ENCODE data around the gene RHOBTB1.

RHOBTB1 gene

DNA sequence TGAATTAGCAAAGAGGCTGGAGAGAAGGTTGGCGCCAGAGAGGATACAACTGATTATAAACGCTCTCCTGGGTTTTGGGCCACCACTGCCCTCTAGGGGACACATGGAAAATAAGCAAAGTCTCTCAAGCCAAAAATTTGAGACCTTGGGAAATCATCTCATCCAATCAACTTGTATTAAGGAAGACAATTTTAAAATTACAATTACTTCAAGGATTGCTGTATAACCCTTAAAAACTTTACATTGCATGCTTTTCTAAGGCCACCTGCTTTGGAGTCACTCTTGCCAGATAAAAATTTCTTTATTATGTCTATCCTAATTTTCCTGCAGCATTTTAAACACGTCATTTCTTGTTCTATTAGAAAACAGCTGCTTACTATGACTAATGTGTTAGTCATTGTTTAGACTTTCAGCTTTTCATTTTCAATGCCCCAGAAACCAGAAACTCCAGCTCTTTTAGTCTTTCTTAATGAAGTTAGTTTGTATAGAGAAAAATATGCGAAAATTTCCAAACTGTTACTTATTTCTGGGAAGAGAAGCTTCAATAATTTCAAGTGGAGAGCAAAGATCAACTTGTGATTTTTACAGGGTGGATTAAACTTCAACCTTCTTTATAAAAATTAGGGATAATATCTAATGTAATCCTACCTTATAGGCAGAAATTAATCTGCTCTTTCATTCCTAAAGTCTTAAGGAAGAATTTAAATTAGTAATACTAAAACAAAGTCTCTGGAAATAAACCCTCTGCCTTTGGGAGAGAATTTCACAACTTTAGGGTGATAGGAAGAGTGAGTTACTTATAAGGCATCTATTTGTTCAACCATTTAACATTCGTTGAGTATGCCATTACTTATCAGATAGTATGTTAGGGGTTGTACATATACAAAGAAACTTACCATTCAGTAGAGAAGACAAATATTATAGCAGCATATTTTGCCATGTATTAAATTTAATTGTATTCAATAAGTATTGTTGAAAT lies 20.6 kb upstream of the RHOBTB1 start:
- DNase-seq: no peak

GRCh38 chr10:60963441-60964256 lies 19.7 kb upstream of the RHOBTB1 start:
- no peak for DNase-seq

DNA sequence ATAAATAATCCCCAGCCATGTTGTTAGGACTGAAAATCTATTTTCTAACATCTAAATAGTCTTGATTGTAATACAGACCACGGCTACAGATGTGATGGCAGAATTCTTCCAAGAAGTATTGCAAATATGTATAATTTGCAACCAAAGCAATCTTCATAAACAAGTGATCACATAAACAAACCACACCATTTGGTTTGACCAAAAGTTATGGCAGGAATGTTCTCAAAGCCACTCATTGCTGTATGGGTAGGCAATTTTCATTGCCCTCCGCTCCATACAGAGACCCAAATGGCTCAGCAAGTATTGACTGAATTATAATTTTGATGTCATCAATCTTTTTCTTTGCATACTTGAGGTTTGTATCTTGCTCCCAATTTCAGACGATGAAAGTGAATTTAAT lies 19.0 kb upstream of the RHOBTB1 start:
- DNase-seq: no peak

DNA sequence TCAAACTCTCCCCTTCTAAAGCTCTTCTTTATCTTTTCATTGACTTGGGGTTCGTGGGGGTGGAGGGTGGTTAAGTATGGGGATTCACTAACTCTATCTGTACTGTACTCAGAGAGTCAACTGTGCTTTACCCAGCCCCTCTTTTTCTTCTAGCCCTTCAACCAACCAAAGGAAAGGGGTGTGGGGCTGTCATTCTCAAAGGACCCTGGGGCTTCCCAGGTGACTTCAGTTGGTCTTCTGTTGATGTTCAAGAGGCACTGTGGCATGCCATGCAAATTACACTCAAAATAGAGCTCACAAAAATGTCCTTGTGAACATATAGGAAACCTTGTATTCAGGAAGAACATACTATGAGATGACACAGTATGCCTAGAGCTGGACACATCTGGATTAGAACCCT lies 16.9 kb upstream of the RHOBTB1 start:
- no peak for DNase-seq

- DNase-seq: no peak
These were observed 16.0 kb upstream of the RHOBTB1 start for GRCh38 chr10:60960031-60960430.

- DNase-seq: no peak
These were observed 15.1 kb upstream of the RHOBTB1 start for GRCh38 chr10:60958892-60959601.

DNA sequence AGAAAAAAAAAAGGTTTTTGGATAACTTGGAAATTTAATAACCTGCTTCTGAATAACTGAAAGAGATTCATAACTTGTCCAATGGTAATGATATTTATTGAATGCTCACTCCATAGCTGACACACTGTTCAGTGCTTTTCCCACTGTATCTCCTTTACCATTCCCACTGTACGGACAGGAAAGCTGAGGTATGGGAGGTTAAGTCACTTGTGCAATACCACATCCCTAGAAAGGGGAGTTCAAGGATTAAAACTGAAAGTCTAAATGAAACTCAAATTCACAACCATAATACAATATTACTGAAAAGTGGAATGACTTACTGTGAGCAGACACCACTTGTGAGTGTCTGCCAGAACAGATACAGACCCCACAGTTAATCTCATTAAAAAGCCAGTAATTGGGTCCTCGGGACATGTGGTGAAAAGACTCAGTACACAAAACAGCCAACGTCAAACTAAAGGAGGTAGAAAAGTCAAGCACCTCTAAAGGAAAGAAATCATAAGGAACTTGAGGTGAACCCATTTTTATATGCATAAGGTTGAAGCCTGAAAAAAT lies 13.8 kb upstream of the RHOBTB1 start:
- no peak for DNase-seq

DNA sequence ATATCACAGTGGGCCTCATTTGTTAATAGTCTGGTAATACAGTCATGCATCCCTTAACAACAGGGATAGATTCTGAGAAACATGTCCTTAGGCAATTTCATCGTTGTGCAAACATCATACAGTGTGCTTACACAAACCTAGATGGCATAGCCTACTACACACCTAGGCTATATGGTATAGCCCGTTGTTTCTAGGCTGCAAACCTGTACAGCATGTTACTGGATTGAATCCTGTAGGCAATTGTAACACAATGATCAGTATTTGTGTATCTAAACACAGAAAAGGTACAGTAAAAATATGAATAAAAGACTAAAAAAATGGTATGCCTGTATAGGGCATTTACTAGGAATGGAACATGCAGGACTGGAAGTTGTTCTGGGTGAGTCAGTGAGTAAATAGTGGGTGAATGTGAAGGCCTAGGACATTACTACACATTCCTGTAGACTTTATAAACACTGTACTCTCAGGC lies 12.0 kb upstream of the RHOBTB1 start:
- DNase-seq: no peak

GRCh38 chr10:60955316-60955715 lies 11.3 kb upstream of the RHOBTB1 start:
- DNase-seq: no peak

- DNase-seq: no peak
These were observed 10.1 kb upstream of the RHOBTB1 start for GRCh38 chr10:60954035-60954434.

DNA sequence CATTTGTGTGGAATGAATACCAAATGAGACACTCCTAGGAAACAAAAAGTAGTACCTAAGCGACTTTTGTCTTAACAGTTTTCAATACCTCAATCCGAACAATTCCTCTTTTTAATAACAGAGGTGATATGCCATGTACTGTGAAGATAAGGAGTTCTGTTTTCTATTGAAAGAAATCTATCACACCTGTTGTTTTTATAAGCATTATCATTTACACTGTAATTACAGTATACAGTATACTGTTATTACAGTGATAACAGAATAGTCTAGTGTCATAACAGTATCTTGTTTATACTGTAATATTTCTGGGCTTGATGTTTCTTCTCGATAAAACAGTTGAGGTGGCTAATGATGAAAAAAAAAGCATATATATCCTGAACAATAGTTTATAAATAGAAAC lies 9.4 kb upstream of the RHOBTB1 start:
- DNase-seq: no peak

- DNase-seq: no peak
These were observed 8.8 kb upstream of the RHOBTB1 start for GRCh38 chr10:60952846-60953220.

DNA sequence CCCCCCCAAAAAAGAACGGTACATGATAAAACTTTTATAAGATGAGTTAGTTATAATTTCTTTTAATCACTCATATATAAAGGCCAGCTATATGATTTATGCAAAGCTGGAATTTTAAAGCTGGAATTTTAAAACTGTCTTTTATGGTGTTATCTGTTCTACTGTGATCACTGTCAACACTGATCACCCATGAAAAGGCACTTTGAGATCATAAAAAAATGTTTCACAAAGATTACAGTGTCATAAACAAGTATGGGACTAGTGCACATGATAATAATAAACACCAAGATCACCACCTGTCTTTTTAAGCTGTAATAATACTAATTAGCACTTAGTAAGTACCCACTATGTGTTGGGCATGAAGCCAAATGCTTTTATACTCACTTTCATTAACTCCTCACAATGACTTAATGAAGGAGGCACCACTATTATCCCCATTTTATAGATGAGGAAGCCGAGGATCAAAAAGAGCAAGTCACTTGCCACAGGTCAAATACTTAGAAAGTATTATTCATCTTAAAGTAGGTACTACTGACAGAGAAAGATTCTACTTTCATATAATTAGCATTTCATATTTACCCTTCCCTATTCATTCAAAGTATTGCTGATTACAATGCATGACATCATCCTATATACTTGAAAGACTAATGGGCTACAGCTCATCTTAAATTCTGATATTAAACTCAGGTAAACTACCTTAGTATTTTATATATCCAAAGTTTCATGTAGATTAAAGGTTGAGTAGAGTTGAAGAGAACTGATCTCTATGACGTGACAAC lies 8.3 kb upstream of the RHOBTB1 start:
- no peak for DNase-seq

DNA sequence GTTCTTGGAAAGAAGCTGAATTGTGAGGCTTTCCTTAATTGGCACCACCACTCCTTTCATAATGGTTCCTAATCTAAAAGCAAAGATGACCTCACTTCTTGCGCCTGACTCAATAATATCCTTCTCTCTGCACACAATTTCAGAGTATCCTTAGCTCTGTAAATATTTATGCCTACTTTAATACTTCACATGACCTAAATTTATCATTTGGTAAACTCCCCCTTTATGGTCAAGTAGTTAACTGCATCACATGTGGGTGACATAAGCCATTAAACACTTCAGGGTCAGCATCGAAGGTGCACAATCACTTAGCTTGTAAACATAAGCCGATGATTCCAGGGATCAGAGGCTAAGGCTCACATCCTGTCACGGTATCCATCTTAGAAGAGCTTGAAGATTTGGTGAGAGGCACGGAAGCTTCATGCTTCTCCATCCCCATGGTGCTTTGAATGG lies 7.3 kb upstream of the RHOBTB1 start:
- DNase-seq: no peak

- no peak for DNase-seq
These were observed 6.3 kb upstream of the RHOBTB1 start for GRCh38 chr10:60950300-60950699.

- DNase-seq: no peak
These were observed 4.9 kb upstream of the RHOBTB1 start for GRCh38 chr10:60948851-60949250.

DNA sequence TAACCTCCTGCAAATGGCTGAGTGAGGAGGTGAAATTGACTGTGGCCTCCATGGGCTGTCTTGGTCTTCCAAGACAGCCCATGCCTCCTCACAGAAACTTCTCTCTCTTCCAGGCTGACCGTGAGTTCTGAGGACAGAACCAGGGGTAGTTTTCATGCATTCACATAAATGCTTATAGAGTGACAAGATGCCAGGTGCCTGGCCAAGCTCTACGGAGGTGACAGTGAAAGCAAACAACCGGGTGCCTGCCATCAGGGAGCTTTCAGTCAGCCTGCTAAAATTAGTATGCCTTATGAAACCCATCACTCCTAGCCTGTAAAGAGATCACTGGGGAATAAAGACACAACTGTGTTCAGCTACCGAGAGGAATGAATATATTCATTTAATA lies 919 bp upstream of the RHOBTB1 start:
- no peak for DNase-seq

DNA sequence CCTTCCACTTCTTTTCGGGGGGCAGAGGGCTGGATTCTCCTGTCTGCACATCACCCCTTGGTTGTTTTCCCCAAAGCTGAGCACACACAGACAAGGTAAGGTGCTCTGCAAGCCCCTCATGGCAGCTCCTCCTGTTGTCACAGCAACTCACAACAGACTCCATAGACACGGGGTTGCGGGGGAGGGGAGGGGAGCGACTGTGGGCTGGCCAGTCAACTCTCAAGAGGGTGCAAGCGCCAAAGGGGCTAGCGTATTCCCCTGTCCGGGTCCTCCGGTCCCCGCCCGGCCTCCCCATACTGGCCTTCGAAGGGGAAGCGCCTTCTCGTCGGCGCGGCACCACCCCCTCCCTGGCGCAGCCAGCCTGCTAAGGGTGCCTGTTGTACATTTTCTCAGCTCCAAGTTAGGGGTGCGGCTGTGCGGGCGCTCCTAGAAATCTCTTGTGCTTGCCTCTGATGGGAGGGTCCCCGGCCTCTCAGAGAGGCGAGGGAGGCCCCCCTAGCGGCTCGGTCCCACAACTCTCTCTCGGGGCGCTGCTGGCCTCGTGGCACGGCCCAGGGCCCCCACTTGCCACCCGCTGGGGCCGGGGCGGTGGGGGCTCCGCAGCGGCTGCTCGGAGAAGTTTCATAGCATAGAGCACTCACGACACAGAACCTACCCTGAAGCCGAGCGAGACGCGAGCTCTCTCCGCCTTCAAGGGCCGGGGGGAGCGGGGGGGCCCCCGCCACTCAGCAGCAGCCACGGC lies 498 bp downstream of the RHOBTB1 start:
- no peak for DNase-seq

GRCh38 chr10:60942788-60943315 lies 1.1 kb downstream of the RHOBTB1 start:
- no peak for DNase-seq

- no peak for DNase-seq
These were observed 1.7 kb downstream of the RHOBTB1 start for GRCh38 chr10:60942134-60942787.

Measured in SHP77 treated with DMSO at 0.1 percent for 48 hours (cell line).